Neural crest cell (in vitro differentiated cells): ENCODE data around the gene AP5Z1. TPM values are rescaled to one million over a fixed set of nuclear protein-coding genes. Genes with fewer than 3 reads are reported as not detected.

Experiments
- DNase-seq: peaks from one replicate; pipeline ENCODE4 v3.0.0; 2021; ENCODE audit warnings: low read depth, mixed read lengths, low spot score
- H3K27ac Mint-ChIP-seq: one replicate; pipeline ENCODE4 v1.8.0; 2021; ENCODE audit warnings: mild to moderate bottlenecking, mixed read lengths; ENCODE audit not compliant: unreplicated experiment
- H3K27me3 Mint-ChIP-seq: 2 replicates; pipeline ENCODE4 v1.8.0; 2021; ENCODE audit warnings: low read depth, mild to moderate bottlenecking, mixed read lengths
- H3K36me3 Mint-ChIP-seq: 2 replicates; pipeline ENCODE4 v1.8.0; 2021; ENCODE audit warnings: low read depth, mild to moderate bottlenecking, mixed read lengths
- H3K4me1 Mint-ChIP-seq: 2 replicates; pipeline ENCODE4 v1.8.0; 2021; ENCODE audit warnings: mixed read lengths
- H3K4me3 Mint-ChIP-seq: one replicate; pipeline ENCODE4 v1.8.0; 2021; ENCODE audit warnings: mild to moderate bottlenecking, mixed read lengths
- H3K9me3 Mint-ChIP-seq: 2 replicates; pipeline ENCODE4 v1.8.0; 2021; ENCODE audit warnings: mixed read lengths
- CTCF ChIP-seq: fragments of 200-600 bp; sonication (generic); conservative IDR thresholded peaks from 2 replicates; pipeline ENCODE4 v1.5.0; 2021; ENCODE audit warnings: antibody characterized with exemption, mild to moderate bottlenecking
- total RNA-seq: library from RNA; stranded (reverse); gene quantifications from 2 replicates; pipeline ENCODE4 v1.2.1, GENCODE V29; 2021

Gene AP5Z1
- total RNA-seq, 1 donor from 2014 or later, result 37.6 TPM

- no peak for TF ChIP-seq CTCF
- Mint-ChIP-seq H3K27ac (no peak overlapping the region), H3K36me3 (no peaks in the 10 kb centered on the region), H3K4me3 (no peak overlapping the region), H3K27me3 (no peaks in the 10 kb centered on the region), H3K9me3 (no peaks in the 10 kb centered on the region), H3K4me1 (no peaks in the 10 kb centered on the region)
- DNase-seq, result no peak
These were observed 45.6 kb downstream of the AP5Z1 start for GRCh38 chr7:4820967-4821471.

GRCh38 chr7:4822677-4823076, 47.3 kb downstream of the AP5Z1 start:
- no peaks in the 10 kb centered on the region for H3K36me3 Mint-ChIP-seq
- H3K27me3 Mint-ChIP-seq, result no peaks in the 10 kb centered on the region
- no peaks in the 10 kb centered on the region for H3K4me1 Mint-ChIP-seq
- peak overlapping the region; percentile 50 for H3K27ac Mint-ChIP-seq
- H3K4me3 Mint-ChIP-seq, result no peak overlapping the region
- no peak for TF ChIP-seq CTCF
- no peaks in the 10 kb centered on the region for H3K9me3 Mint-ChIP-seq
- DNase-seq, result no peak

GRCh38 chr7:4823441-4824119, 48.2 kb downstream of the AP5Z1 start:
- H3K27ac Mint-ChIP-seq, result no peak overlapping the region
- TF ChIP-seq CTCF, result no peak
- H3K27me3 Mint-ChIP-seq, result no peaks in the 10 kb centered on the region
- no peaks in the 10 kb centered on the region for H3K36me3 Mint-ChIP-seq
- no peaks in the 10 kb centered on the region for H3K4me1 Mint-ChIP-seq
- no peak for DNase-seq
- no peaks in the 10 kb centered on the region for H3K9me3 Mint-ChIP-seq
- H3K4me3 Mint-ChIP-seq, result no peak overlapping the region

GRCh38 chr7:4824120-4824775, 48.8 kb downstream of the AP5Z1 start:
- H3K27me3 Mint-ChIP-seq, result no peaks in the 10 kb centered on the region
- H3K9me3 Mint-ChIP-seq, result no peaks in the 10 kb centered on the region
- no peak for TF ChIP-seq CTCF
- H3K36me3 Mint-ChIP-seq, result no peaks in the 10 kb centered on the region
- no peak overlapping the region for H3K4me3 Mint-ChIP-seq
- H3K27ac Mint-ChIP-seq, result no peak overlapping the region
- no peak for DNase-seq
- H3K4me1 Mint-ChIP-seq, result no peaks in the 10 kb centered on the region

- H3K4me3 Mint-ChIP-seq, result no peak overlapping the region
- no peak for DNase-seq
- no peak for TF ChIP-seq CTCF
- H3K27ac Mint-ChIP-seq, result no peak overlapping the region
- peaks cover 3% of the 10 kb centered on the region for H3K4me1 Mint-ChIP-seq
- no peaks in the 10 kb centered on the region for H3K36me3 Mint-ChIP-seq
- no peaks in the 10 kb centered on the region for H3K27me3 Mint-ChIP-seq
- H3K9me3 Mint-ChIP-seq, result no peaks in the 10 kb centered on the region
These were observed 49.7 kb downstream of the AP5Z1 start for GRCh38 chr7:4825081-4825480.
